Measurements from ENCODE around the gene GALNT18.

Gene GALNT18

GRCh38 chr11:11288972-11289616, 332.7 kb downstream of the GALNT18 start:
- no peak overlapping the region for H3K27ac ChIP-seq
- TF ChIP-seq ZFX (IDR thresholded peaks at IDR 0.05) (no peak), CTCF (conservative IDR thresholded peaks at IDR 0.05) (no peak)

GRCh38 chr11:11284481-11284880, 337.3 kb downstream of the GALNT18 start:
- H3K27ac ChIP-seq, result no peak overlapping the region
- TF ChIP-seq ZFX (IDR thresholded peaks at IDR 0.05), result no peak
- no peak for TF ChIP-seq CTCF (conservative IDR thresholded peaks at IDR 0.05)

GRCh38 chr11:11281626-11282025, 340.2 kb downstream of the GALNT18 start:
- TF ChIP-seq CTCF (conservative IDR thresholded peaks at IDR 0.05) (no peak), ZFX (IDR thresholded peaks at IDR 0.05) (no peak)

GRCh38 chr11:11280826-11281225, 341.0 kb downstream of the GALNT18 start:
- H3K27ac ChIP-seq, result no peak overlapping the region
- TF ChIP-seq CTCF (conservative IDR thresholded peaks at IDR 0.05) (no peak), ZFX (IDR thresholded peaks at IDR 0.05) (no peak)

More at GRCh38 chr11:11281626-11282025, 340.2 kb downstream of the GALNT18 start:
- no peak overlapping the region for H3K27ac ChIP-seq

- no peak overlapping the region for H3K27ac ChIP-seq
- TF ChIP-seq ZFX (IDR thresholded peaks at IDR 0.05), result no peak
- TF ChIP-seq CTCF (conservative IDR thresholded peaks at IDR 0.05), result no peak
Measured at GRCh38 chr11:11279956-11280689, 341.7 kb downstream of the GALNT18 start.

- no peak overlapping the region for H3K27ac ChIP-seq
- no peak for TF ChIP-seq CTCF (conservative IDR thresholded peaks at IDR 0.05)
- no peak for TF ChIP-seq ZFX (IDR thresholded peaks at IDR 0.05)
Measured at GRCh38 chr11:11272254-11272653, 349.6 kb downstream of the GALNT18 start.

GRCh38 chr11:11270236-11270775, 351.5 kb downstream of the GALNT18 start:
- TF ChIP-seq CTCF (conservative IDR thresholded peaks at IDR 0.05) (no peak), ZFX (IDR thresholded peaks at IDR 0.05) (no peak)
- no peak overlapping the region for H3K27ac ChIP-seq
